Measurements from ENCODE around the gene PLCL1. TPM values are rescaled to one million over a fixed set of nuclear protein-coding genes. Genes with fewer than 3 reads are reported as not detected.

PLCL1 gene
- total RNA-seq, 3 donors from 2014 or later, result 6.6 to 11.3 (median 11.1) TPM

DNA sequence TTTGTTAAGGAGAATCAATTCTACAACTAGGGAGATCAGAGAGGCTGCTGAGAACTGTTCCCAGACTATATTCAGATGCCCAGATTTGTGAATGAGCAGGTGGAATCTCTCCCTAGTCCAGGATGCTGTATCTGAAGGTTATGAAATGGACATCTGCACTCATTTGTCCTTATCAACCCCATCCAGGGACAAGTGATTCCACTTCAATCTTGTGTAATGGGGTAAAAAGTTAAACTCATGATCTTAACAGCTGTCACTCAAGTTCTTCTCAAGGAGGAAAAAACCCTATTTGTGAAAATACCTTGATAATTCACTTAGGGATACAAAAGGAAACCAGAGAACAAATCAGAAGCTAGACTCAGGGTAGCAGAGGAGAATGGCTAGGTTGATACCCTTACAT lies 144.8 kb downstream of the PLCL1 start:
- no peak for DNase-seq (ENCODE audit: low spot score in 2 of 2)
- intact Hi-C loops (cut with DNase I; ENCODE audit: low total_unique reads), result no loop called here
- Histone ChIP-seq H3K27ac (no peak overlapping the region), H3K4me3 (no peak overlapping the region), H3K36me3 (no peaks in the 10 kb centered on the region), H3K27me3 (no peaks in the 10 kb centered on the region), H3K4me1 (peaks cover 0 to 2% of the 10 kb centered on the region in 2 donors), H3K9me3 (no peaks in the 10 kb centered on the region)
- TF ChIP-seq POLR2AphosphoS5 (IDR thresholded peaks at IDR 0.05) (no peak), POLR2A (IDR thresholded peaks at IDR 0.05) (no peak)
- TF ChIP-seq, protein P1, sequence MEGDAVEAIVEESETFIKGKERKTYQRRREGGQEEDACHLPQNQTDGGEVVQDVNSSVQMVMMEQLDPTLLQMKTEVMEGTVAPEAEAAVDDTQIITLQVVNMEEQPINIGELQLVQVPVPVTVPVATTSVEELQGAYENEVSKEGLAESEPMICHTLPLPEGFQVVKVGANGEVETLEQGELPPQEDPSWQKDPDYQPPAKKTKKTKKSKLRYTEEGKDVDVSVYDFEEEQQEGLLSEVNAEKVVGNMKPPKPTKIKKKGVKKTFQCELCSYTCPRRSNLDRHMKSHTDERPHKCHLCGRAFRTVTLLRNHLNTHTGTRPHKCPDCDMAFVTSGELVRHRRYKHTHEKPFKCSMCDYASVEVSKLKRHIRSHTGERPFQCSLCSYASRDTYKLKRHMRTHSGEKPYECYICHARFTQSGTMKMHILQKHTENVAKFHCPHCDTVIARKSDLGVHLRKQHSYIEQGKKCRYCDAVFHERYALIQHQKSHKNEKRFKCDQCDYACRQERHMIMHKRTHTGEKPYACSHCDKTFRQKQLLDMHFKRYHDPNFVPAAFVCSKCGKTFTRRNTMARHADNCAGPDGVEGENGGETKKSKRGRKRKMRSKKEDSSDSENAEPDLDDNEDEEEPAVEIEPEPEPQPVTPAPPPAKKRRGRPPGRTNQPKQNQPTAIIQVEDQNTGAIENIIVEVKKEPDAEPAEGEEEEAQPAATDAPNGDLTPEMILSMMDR (IDR thresholded peaks at IDR 0.05), result no peak

DNA sequence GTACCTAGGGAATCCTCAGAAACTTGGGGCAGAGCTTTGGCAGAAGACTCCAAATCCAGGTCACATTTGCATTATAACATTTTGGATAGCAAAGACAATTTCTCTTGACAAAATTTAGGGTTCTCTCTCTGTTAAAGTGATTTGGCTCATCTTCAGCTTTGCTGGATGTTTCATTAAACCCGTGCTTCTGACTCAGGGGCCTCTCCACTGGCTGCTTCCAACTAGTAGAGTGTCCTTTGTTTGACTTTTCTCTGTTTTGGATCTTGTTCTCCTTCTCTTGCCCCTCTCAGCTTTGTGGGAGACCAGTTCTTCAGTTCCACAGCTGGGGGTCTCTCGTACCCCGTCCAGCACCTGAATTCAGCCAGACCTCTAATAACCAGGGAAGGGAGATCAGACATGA lies 145.6 kb downstream of the PLCL1 start:
- no peaks in the 10 kb centered on the region for H3K9me3 ChIP-seq
- H3K4me1 ChIP-seq, result peaks cover 0 to 2% of the 10 kb centered on the region in 2 donors
- H3K36me3 ChIP-seq, result no peaks in the 10 kb centered on the region
- intact Hi-C loops (cut with DNase I; ENCODE audit: low total_unique reads), result no loop called here
- no peak for DNase-seq (ENCODE audit: low spot score in 2 of 2)
- no peak overlapping the region for H3K27ac ChIP-seq
- H3K27me3 ChIP-seq, result no peaks in the 10 kb centered on the region
- TF ChIP-seq POLR2A (IDR thresholded peaks at IDR 0.05), result no peak
- TF ChIP-seq, protein P1 (IDR thresholded peaks at IDR 0.05), result no peak
- TF ChIP-seq POLR2AphosphoS5 (IDR thresholded peaks at IDR 0.05), result no peak
- H3K4me3 ChIP-seq, result no peak overlapping the region

DNA sequence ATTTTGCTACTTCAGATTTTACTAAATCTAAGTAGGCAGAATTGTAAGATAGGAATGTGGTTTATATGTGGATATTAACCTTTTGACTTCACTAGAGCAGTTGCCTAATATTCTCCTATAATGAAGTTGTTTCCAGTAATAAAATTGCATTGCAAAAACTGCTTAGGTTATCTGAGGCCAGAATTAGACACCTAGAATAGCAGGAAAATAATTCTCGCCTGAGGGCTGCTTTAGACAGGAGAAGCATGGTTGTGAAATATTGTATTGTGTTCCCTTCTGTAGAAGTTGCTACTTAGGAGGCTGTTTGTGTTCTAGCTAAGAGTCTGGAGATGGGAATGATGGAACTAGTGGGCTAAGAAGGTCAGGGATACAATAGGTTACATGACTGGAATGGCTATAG lies 146.3 kb downstream of the PLCL1 start:
- no peak overlapping the region for H3K4me3 ChIP-seq
- H3K27ac ChIP-seq, result peak overlapping the region in 1 of 2 donors; percentile 19
- no peaks in the 10 kb centered on the region for H3K9me3 ChIP-seq
- H3K27me3 ChIP-seq, result no peaks in the 10 kb centered on the region
- no peaks in the 10 kb centered on the region for H3K36me3 ChIP-seq
- intact Hi-C loops (cut with DNase I; ENCODE audit: low total_unique reads), result no loop called here
- no peak for DNase-seq (ENCODE audit: low spot score in 2 of 2)
- H3K4me1 ChIP-seq, result peaks cover 0 to 2% of the 10 kb centered on the region in 2 donors
- TF ChIP-seq POLR2A (IDR thresholded peaks at IDR 0.05) (no peak), POLR2AphosphoS5 (IDR thresholded peaks at IDR 0.05) (no peak)
- TF ChIP-seq, protein P1 (IDR thresholded peaks at IDR 0.05), result no peak

DNA sequence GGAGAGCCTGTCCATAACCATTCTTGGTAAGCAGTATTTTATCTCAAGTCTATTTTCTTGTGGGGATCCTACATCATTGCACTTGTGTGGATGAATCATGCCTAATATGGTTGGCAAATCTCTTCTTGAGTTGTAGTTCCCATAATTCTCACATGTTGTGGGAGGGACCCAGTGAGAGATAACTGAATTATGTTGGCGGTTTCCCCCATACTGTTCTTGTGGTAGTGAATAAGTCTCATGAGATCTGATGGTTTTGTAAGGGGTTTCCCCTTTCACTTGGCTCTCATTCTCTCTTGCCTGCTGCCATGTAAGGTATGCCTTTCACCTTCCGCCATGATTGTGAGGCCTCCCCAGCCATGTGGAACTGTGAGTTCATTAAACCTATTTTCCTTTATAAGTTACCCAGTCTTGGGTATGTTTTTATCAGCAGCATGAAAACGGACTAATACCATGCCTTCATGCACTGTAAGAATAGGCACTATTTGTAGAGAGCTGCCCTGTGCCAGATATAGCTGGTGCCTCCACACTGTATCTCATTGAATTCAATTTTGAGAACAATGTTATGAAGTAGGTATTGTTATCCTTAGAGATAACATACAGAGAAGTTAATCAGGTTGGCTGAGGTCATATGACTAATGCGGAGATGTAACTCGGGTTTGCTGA lies 148.3 kb downstream of the PLCL1 start:
- intact Hi-C loops (cut with DNase I; ENCODE audit: low total_unique reads), result no loop called here

DNA sequence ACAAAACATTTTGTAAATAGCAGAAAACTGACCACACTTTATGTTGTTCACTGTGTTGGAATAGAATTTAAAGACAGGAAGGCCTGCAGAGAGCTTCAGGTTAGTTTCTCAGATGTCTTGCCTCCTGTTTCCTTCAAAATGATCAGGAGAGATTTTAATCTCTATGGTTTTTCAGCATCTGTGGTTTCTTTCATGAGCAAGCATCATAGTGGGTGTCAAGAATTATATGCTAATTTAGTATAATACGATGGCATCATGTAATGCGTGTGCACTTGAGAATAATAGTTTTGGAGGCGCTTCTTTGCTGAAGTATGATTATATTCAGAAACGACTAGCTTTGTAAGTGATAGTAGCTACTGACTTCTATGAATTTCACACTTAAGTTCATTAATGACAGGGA lies 149.9 kb downstream of the PLCL1 start:
- intact Hi-C loops (cut with DNase I; ENCODE audit: low total_unique reads), result no loop called here
- no peak for TF ChIP-seq POLR2A (IDR thresholded peaks at IDR 0.05)
- TF ChIP-seq, protein P1 (IDR thresholded peaks at IDR 0.05), result no peak
- TF ChIP-seq POLR2AphosphoS5 (IDR thresholded peaks at IDR 0.05), result no peak

More for the DNA sequence above, 148.3 kb downstream of the PLCL1 start:
- Histone ChIP-seq H3K36me3 (no peaks in the 10 kb centered on the region), H3K4me3 (no peak overlapping the region), H3K27ac (no peak overlapping the region), H3K4me1 (peaks cover 0 to 2% of the 10 kb centered on the region in 2 donors), H3K9me3 (no peaks in the 10 kb centered on the region), H3K27me3 (no peaks in the 10 kb centered on the region)
- no peak for DNase-seq (ENCODE audit: low spot score in 2 of 2)
- TF ChIP-seq, protein P1 (IDR thresholded peaks at IDR 0.05), result no peak
- no peak for TF ChIP-seq POLR2A (IDR thresholded peaks at IDR 0.05)

More for the DNA sequence above, 149.9 kb downstream of the PLCL1 start:
- no peak for DNase-seq (ENCODE audit: low spot score in 2 of 2)
- no peaks in the 10 kb centered on the region for H3K9me3 ChIP-seq
- H3K36me3 ChIP-seq, result no peaks in the 10 kb centered on the region
- no peaks in the 10 kb centered on the region for H3K27me3 ChIP-seq
- H3K27ac ChIP-seq, result no peak overlapping the region
- H3K4me3 ChIP-seq, result no peak overlapping the region
- H3K4me1 ChIP-seq, result peaks cover 0 to 2% of the 10 kb centered on the region in 2 donors

Data from breast epithelium (tissue), 4 donors.